Mesenteric fat pad (tissue), 1 donor: ENCODE data around the gene OR8J3. TPM values are rescaled to one million over a fixed set of nuclear protein-coding genes. Genes with fewer than 3 reads are reported as not detected.
"Not testable (repeated sequence)": the region's sequence is repeated elsewhere in the genome, so short reads cannot be mapped to it uniquely, and the experiment has no call there.

Source experiments
- DNase-seq: peaks from one replicate; pipeline ENCODE4 v3.0.0-alpha.2; 2020; ENCODE audit warnings: low spot score
- long read RNA-seq: library from polyadenylated mRNA; unstranded; transcript quantifications from one replicate; pipeline ENCODE4 v2.0.0, GENCODE V29; 2020
- total RNA-seq: library from RNA; stranded (reverse); fragmentation: NEBNext Ultra II Directional; extraction: Animal tissue kit (Norgen Biotek cat#: 25700); gene quantifications from one replicate; pipeline ENCODE4 v1.2.1, GENCODE V29; 2021
- donor health status: DM: yes; HTN: yes; CAD: no.

OR8J3 gene
- total RNA-seq: not detected
- long read RNA-seq: 0 reads

DNA sequence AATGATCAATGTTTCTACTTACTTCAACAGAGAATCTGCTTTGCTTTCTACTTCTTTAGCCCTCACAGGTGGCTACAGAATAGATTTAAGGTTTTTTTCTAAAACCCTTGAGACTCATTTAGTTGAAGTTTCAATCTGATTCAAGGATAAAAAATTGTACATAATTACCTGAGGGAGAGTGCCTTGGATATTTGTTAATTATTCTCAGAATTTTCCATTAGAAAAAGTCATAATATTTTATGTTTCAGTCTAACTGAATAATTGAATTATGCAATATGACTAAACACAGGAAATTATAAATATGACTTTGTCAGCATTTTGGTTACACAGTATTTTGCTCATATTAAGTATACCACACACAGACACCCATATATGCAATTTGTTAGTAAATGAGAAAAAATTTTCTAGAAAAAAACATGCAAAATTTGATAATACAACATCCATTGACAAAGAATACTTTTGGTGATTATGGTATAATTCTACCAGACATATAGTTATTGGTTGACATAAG, at the start of gene OR8J3:
OR8J3 (minus strand) TSS at position 51 of the 511 bp plus-strand sequence. CDS start 2,483 bp downstream, outside the sequence.
- no peak for DNase-seq

GRCh38 chr11:56188602-56189001, 48.6 kb upstream of the OR8J3 start:
- no peak for DNase-seq

DNA sequence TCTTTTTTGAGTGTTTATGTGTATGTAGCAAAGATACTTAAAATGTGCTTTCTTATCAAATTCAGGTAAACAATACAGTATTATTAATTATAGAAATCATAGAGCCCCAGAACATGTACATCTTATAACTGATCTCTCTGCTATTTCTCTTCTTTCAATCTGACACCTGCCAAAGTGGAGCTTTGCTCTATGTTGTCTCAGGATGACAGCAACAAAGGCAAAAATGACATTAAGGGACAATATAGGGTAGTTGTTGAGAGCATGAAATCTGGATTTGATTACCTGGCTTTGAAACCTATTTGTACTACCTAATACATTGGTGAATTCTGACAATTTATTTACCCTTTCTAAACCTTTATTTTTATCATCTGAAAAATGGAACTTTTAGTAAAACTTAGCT, 43.5 kb upstream of the OR8J3 start:
- no peak for DNase-seq

DNA sequence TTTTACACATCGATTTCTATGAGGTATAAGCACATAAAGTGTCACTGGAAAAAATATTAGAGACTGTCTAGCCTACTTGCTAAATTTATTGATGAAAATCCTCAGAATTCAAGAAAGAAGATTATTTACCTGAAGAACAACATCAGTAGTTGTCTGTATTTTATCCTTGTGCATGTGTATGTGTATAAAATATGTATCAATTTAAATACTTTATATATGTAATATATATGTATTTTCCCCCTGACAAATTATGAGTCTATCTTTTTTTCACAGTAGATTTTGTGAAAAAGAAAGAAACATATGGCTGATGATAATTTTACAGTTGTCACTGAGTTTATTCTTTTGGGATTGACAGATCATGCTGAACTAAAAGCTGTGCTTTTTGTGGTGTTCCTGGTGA, 36.3 kb upstream of the OR8J3 start, which contains the start of gene OR5J2:
OR5J2 (plus strand) TSS at position 301 of the 400 bp plus-strand sequence; CDS start at position 301, 0 bp downstream.
- no peak for DNase-seq

DNA sequence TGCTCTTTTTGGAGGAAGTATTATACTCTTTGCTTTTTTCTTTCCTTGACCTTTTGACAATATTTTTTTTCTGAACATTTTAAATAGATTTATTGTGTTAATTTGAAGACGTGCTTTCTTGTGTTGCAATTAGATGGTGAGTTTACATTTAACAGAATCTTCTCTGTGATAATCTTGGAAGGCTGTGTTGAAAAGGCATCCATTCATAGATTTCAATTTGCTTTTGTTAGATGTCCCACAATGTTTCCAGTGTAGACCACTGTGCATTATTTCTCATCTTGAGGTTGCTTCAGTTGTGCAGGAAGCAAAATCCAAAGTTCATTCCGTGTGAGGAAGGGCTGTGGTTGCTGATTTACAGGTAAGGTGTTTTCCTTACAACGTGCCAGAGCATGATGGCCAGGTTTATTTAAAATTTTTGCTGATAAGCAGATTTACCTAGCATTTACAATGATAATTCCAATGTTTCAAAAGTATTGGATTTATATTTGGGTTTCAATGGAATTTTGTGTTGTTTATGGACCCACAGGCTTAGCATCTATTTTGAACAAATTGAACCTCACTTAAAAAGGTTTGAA, 32.3 kb upstream of the OR8J3 start:
- no peak for DNase-seq

GRCh38 chr11:56163804-56164203, 23.8 kb upstream of the OR8J3 start:
- no peak for DNase-seq

GRCh38 chr11:56160217-56160616, 20.2 kb upstream of the OR8J3 start, which contains the start of gene OR8K5:
Gene OR8K5, minus strand, starts transcription at chr11:56160317. Its CDS starts 0 bp downstream, at chr11:56160317.
- no peak for DNase-seq

DNA sequence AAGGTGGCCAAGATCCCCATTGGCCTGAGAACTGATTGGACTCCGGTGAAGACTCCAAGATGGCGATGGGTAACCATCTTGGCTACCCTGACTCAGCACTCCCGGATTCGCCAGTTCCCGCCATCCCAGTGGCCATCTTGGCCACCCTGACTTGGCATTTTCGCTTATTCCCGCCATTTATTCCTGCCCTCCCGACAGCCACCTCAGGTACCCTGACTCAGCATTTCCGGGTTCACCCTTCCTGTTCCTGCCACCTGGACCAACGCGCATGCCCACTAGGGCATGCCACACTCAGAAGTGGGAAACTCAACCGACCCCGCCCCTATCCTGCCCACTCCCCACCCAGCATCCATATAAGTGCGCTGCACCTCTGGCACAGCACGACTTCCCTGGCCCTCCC, 12.3 kb upstream of the OR8J3 start:
- no peak for DNase-seq

DNA sequence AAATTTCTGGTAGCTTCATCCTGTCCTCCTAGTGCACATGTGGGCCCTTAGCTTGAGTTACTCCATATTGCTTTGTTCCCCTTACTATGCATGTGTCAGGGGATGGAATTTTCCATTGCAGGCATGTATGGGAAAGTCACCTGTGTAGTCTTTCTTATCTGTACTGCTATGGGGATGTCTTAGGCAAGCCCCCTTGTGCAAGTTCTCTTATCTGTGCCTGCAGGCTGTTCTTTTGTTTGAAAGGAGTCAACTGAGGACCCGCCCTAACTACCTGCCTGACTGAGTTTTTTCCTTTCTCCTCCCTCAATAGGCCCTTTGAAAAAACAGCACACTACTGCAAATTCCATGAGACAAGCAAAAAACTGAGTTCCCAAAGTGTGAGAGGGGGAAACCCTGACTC, 11.4 kb upstream of the OR8J3 start:
- no peak for DNase-seq

- not testable (repeated sequence) for DNase-seq
Observed at GRCh38 chr11:56143681-56144080, 3.7 kb upstream of the OR8J3 start.

DNA sequence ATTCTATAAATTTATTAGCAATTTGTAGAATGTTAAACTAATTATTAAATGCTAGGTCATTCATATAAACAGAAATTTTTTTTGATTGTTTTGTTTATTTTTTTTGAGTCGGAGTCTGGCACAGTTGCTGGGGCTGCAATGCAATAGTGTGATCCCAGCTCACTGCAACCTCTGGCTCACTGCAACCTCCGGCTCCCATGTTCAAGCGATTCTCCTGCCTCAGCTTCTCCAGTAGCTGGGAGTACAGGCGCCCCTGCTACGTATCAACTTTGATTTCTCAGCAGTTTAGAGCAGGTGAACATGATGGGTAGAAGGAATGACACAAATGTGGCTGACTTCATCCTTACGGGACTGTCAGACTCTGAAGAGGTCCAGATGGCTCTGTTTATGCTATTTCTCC, 17.9 kb downstream of the OR8J3 start, which contains the start of gene OR8H3:
OR8H3 (plus strand) TSS at position 301 of the 400 bp plus-strand sequence; CDS start at position 301, 0 bp downstream.
- DNase-seq: no peak

DNA sequence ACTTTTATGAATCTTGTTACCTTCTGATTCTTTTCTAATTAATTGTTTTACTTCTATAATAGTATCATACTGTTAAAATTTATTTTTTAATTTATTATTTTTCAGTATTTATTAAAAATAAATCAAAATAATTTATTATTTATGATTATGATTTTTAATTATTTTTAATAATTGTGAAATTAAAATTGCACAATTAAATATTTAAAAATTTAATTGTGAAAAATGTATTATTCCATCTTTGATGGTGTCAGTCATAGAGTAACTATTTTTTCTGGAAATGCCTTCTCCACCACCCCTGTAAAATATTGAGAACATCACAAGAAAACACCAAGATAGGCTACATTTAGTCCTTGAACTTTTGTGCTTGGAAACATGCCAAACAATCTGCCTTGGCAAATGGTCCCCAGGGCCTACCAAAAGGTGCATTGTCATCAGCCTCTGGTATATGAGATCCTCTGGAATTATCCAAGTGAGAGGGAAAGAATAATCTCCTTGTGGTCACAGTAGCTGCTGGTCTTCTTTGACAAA, 36.7 kb downstream of the OR8J3 start, which contains the start of gene OR8H2:
OR8H2 (plus strand) TSS at position 478 of the 528 bp plus-strand sequence. CDS start 1,356 bp downstream, outside the sequence.
- no peak for DNase-seq

DNA sequence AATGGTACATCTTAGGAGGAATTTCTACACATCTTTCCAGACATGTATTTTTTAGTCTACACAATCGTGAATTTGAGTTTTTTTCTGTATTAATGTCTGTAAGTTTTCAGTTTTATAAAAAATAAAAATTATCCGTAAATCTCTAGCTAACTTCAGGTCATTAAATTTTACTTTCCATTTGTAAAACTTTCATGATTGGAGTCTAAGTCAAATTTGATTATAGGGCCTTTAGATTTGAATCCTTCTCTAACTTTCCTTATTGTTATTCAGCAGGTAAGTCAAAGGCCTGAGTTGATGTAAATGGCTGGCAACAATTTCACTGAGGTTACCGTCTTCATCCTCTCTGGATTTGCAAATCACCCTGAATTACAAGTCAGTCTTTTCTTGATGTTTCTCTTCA, 47.0 kb downstream of the OR8J3 start, which contains the start of gene OR8I2:
OR8I2 (plus strand) TSS at position 301 of the 400 bp plus-strand sequence; CDS start at position 301, 0 bp downstream.
- DNase-seq: no peak

DNA sequence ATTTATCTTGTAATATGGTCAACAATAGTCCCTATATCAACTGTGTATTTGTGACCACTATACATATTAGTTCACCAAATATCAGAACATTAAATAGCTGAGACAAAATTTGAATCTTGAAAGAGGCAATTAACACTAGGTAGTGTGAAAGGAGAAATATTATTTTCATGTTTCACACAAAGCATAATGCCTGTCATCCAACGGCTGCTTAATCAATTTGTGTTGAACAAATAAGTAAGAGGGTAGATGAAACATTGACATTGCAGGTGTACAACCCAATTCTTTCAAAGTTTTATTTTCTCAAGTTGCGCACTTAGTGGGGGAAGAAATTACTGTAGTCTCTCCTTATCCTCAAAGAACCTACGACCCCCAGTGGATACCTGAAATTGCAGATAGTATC, 50.3 kb downstream of the OR8J3 start:
- no peak for DNase-seq

Other genes with a start within 250 kb of the OR8J3 start
- gene OR5W2, start 225.6 kb downstream of the OR8J3 start, total RNA-seq: not detected
- gene OR5I1, start 203.8 kb downstream of the OR8J3 start, total RNA-seq: not detected
- gene OR10AG1, start 170.3 kb downstream of the OR8J3 start, total RNA-seq: not detected
- not detected for gene OR5F1, start 145.6 kb downstream of the OR8J3 start, total RNA-seq
- not detected for gene OR5AS1, start 112.5 kb downstream of the OR8J3 start, total RNA-seq
- gene OR8I2, start 46.9 kb downstream of the OR8J3 start, total RNA-seq: not detected
- gene OR8H2, start 36.5 kb downstream of the OR8J3 start, total RNA-seq: not detected
- not detected for gene OR8H3, start 17.8 kb downstream of the OR8J3 start, total RNA-seq
- gene OR8K5, start 20.1 kb upstream of the OR8J3 start, total RNA-seq: not detected
- not detected for gene OR5J2, start 36.4 kb upstream of the OR8J3 start, total RNA-seq
- gene OR5T2, start 94.1 kb upstream of the OR8J3 start, total RNA-seq: not detected
- gene OR5T3, start 112.1 kb upstream of the OR8J3 start, total RNA-seq: not detected
- gene OR5T1, start 134.0 kb upstream of the OR8J3 start, total RNA-seq: not detected
- not detected for gene OR8H1, start 152.1 kb upstream of the OR8J3 start, total RNA-seq
- not detected for gene OR8K3, start 174.9 kb upstream of the OR8J3 start, total RNA-seq
- not detected for gene OR8K1, start 205.8 kb upstream of the OR8J3 start, total RNA-seq
- gene OR8J1, start 214.1 kb upstream of the OR8J3 start, total RNA-seq: not detected
- gene OR8U1, start 235.4 kb upstream of the OR8J3 start, total RNA-seq: not detected